Activated naive CD4-positive, alpha-beta T cell (primary cell): ENCODE measurements around the gene ACVR1B.
"Not testable (repeated sequence)": the region's sequence is repeated elsewhere in the genome, so short reads cannot be mapped to it uniquely, and the experiment has no call there.

Experiments
- DNase-seq, 4 experiments: peaks; one replicate each; lab custom pipeline; 2025; lab: John Stamatoyannopoulos, UW

Gene ACVR1B

DNA sequence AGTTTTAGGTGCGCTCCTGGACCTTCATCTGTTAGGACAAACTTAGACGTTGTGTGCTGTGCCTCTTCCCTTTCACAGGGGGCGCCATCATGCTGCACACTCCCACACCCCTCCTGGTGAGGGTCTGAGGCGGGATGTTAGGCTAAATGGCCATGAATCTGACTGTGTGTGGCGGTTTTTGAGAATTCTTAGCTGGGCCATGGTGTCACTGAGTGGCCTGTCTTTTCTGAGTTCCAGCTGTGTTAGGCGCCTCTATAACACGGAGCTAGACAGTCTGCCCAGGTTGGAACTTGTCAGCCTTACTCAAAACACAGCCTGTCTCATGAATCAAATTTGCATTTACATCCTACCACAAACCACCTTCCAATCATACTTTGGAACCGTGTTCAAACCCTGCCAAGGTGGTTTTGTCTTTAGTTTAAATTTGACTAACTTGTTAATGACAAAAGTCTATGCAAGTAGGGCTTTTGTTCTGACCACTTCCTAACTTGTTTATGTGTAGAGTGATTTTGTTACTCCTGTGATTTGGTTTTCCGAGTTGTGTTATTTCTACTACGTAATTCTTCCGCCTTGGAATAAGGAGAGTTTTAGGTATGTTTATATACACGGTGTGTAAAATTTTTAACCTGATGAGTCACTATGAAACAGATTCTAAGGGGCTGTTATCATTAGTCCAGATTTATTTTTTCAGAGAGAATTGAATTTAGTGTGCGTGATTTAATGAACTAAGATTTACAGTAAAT lies 19.6 kb downstream of the ACVR1B start:
- DNase-seq: no peak

DNA sequence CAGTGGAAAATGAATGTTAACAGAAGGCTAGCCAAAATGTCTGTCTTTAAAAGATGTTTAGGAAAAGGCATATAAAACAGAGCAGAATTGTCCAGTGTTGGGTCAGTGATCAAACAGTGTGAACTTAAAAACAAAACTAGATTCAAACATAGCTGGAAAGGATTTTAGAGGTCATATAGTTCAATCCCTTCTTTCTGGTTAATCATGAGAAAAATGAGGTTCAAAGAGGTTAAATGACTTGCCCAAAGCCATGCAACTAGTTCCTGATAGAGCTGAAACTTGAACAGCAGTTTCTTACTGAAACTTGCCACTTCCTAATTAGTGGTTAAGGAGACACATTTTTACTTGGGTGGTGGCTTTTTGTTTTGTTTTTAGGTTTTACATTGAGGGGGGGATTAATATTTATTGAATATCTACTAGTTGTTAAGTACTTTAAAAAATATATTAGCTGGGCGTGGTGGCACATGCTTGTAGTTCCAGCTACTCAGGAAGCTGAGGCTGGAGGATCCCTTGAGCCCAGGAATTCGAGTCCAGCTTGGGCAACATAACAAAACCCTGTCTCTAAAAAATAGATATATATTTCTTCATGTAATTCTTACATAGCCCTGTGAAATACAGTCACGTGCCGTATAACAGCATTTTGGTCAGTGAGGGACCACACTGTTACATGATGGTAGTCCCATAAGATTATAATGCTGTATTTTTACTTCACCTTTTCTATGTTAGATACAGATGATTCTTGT lies 20.4 kb downstream of the ACVR1B start:
- DNase-seq: no peak

DNA sequence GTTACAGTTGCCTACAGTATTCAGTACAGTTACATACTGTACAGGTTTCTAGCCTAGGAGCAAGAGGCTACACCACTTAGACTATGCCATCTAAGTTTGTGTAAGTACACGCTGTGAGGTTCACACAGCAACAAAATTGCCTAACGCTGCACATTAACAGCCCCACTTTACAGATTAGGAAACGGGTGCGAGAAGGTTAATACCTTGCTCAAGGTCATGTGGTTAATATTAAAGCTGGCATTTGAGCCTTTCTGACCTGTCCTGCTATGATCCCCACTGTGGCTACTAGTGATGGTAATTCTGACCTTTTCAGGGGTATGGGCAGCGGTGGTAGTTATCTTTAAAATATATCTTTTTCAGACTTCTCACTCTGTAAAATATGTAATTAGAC lies 20.9 kb downstream of the ACVR1B start:
- no peak for DNase-seq

DNA sequence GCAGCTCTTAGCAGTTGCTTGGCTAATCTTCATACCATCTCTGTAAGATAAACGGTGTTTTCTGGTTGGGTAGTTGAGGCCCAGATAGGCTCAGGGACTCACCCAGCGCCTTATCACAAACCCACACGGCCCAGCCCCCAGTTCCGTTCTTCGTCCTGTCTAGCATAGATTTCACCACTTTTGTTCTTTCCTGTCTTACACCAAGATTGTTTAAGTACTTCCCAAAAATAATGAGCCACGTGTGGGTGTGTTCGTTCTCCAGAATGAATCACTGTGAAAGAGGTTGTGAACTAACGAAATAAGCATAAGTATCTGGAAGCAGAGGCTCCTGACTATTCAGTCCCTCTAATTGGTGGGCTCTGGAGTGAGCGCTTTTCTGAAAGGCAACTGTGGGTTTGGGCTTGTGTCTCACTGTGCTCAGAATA lies 21.4 kb downstream of the ACVR1B start:
- DNase-seq: no peak

DNA sequence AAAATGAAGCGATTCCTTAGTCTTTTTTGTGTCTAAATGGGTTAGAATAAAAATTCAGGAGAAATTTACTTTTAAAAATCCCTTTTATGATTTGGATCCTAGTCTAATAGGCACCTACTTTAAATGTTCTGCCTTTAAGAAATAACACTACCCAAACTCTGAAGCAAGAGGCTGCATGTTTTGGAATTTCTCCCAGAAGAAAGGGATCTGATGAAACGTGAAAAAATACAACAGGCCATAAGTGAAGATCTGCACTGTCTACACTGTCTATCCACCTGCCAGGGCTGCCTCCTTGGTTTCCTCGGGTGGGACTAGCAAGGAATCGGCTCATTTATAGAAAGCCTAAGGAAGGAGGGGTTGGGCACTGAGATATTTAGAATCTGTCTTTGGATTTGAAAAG lies 22.1 kb downstream of the ACVR1B start:
- no peak for DNase-seq

DNA sequence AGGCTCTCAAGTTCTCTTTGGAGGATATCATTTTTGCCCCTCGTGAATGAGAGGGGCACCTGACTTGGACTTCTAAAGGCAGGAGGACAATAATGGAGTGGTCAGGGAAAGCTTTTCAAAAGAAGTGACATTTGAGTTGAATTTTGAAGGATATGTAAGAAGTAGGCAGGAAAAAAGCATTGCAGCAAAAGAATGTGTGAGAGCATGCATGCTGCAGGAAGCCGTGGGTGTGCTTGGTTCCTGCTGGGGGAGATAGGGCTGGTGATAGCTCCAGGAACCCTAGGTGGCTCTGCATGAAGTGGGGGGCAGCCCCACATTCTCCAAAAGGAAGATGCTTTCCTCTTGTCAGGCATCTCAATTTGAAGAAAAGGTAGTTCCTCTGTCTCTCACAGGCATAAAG lies 23.1 kb downstream of the ACVR1B start:
- no peak for DNase-seq

DNA sequence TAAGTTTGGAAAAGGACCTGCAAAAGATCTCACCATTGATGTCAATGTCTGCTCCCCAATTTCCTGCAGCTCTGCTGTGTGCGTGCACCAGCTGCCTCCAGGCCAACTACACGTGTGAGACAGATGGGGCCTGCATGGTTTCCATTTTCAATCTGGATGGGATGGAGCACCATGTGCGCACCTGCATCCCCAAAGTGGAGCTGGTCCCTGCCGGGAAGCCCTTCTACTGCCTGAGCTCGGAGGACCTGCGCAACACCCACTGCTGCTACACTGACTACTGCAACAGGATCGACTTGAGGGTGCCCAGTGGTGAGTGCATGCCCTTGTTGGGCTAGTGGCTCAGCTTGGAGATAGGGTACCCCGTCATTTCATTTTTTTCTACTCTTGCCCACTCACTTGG lies 23.7 kb downstream of the ACVR1B start:
- no peak for DNase-seq

DNA sequence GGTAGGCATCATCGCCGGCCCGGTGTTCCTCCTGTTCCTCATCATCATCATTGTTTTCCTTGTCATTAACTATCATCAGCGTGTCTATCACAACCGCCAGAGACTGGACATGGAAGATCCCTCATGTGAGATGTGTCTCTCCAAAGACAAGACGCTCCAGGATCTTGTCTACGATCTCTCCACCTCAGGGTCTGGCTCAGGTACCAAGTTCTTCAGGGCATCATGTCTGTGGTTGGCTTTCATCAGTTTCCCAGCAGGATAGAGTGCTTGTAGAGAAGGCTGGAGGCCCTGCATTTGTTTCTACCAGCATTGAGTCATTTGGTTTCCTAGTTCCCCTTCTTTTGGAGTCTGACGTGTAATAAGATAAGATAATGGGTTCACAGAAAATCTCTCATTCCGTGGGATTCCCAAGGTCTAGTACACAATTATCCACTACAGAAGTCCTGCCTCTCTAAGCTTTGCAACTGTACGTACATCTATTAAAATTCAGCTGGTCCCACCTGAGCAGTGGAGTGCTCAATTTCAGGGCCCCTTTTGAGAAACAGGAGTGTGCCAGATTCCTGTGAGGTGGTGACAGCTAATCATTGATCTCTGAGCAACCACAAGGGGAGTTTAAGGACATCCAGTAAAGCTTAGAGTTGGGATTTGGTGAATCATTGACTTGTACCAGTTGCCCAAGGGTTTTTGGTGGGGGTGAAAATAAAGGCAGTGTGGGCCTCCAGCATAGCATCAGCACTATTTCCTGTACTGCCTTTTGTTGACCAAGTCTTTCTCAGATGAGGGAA lies 25.1 kb downstream of the ACVR1B start:
- DNase-seq: no peak

DNA sequence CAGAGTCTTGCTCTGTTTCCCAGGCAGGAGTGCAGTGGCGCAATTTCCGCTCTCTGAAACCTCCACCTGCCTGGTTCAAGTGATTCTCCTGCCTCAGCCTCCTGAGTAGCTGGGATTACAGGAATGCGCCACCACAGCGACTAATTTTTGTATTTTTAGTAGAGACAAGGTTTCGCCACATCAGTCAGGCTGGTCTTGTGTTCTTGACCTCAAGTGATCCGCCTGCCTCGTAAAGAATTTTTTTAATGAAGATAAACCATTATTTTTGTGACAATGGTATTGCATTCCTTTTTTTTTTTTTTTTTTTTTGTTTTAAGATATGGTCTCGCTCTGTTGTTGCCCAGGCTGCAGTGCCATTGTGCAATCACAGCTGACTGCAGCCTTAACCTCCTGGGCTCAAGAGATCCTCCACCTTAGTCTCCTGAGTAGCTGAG lies 25.8 kb downstream of the ACVR1B start:
- no peak for DNase-seq

DNA sequence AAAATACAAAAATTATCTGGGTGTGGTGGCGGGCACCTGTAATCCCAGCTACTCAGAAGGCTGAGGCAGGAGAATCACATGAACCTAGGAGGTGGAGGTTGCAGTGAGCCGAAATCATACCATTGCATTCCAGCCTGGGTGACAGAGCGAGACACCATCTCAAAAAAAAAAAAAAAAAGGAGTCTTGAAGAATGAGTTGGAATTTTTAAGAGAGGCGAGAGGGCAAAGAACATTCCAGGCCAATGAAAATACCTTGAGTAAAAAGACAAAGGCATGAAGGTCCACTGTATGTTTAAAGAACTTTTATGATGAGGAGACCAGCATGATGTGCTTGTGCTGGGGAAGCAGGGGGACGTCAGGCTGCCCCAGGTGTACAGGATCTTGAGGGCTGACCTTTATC lies 27.8 kb downstream of the ACVR1B start:
- not testable (repeated sequence) for DNase-seq

DNA sequence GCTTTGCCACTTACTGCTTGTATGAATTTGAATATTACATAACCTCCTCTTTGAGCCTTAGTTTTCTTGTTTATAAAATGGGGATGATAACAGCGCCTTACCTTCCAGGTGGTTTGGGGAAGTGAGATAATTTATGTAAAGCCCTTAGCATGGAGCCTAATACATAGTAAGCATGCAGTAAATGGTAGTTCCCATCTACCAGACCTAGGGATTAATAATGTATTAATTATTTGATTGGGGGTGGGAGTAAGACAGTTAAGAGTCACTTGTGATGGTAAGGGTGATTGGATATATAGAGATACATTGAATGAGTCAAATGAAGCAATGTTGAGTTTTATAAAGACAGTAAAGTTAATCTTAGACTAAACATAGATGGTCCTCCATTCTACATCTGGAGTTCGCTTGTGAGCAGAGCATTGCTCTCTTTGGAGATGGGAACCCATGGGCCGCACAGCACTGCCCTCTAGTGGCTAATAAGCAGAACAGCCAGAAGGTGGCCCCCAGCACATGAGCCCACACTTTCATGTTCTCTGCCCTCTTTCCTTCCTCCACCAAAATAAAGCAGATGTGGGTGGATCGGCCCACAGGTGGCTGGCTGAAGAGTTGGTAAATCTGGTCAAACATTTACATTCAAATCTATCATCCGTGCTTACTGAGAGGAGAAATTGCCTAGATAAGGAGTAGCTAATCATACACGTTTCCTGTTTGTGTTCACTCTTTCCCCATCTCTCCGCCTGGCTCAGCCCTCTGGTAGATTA lies 28.7 kb downstream of the ACVR1B start:
- DNase-seq: peak; percentile 22 to 51 (median 36)

DNA sequence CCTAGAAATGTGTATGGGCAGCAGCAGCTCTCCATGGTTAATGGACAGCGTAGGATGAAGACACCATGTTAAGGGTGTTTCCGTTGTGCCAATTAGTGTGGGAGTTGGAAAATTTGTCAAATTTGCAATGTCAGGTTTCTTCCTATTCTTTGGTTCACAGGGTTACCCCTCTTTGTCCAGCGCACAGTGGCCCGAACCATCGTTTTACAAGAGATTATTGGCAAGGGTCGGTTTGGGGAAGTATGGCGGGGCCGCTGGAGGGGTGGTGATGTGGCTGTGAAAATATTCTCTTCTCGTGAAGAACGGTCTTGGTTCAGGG lies 29.3 kb downstream of the ACVR1B start:
- DNase-seq: no peak

DNA sequence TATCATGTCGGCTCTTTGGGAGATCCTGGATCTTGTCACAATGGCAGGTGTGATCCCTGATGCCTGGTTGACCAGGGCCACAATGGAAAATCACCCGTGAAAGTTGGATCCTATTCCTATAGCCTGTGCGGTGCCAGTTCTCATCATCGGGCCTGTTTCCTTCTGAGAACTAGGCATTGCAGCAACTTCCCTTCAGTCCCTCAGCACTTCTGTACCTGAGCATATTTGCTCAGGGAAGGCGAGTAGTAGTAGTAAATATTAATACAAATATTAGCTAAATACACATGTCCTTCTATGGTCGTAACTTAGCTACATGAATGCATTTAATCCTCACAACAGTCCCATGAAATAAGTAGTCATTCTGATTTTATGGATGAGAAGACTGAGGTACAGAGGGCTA lies 33.2 kb downstream of the ACVR1B start:
- DNase-seq: no peak

DNA sequence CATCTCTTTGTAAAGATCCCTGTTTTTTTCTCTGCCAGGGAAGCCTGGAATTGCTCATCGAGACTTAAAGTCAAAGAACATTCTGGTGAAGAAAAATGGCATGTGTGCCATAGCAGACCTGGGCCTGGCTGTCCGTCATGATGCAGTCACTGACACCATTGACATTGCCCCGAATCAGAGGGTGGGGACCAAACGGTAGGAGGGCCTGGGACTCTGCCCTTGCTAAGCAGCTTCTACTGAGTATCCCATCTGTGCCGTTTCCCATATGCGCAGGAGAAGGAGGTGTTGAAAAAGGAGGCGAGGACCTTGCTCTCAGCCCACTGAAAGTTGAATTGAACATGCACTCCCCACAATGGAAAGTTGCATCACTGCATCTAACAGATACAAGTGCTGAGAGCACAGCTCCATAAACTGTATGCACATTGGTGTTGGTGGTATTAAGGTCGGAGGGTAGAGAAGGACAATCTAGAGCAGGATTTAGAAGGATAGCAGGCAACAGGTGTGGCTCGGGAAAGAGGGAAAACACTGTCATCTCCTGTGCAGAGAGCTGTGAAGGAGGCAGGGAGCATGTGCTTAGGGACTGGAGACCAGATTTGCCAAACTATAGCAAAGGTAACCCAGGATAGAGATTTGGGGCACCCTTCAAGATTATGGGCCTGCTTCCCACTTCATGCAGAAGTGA lies 33.8 kb downstream of the ACVR1B start:
- DNase-seq: no peak

DNA sequence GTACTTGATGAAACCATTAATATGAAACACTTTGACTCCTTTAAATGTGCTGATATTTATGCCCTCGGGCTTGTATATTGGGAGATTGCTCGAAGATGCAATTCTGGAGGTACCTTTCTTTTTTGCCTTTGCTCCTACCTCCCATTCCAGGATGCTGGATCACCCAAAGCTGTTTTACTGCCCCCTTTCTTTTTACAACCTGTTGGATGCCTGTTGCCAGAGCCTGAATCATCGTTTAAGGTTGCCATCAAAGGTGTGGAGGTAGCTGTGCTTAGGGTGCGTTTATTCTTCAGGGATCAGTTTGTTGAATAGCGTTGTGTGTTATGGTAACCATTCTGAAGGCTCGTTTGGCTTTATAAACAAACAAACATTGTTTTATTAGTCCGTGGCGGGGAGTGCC lies 35.3 kb downstream of the ACVR1B start:
- no peak for DNase-seq

DNA sequence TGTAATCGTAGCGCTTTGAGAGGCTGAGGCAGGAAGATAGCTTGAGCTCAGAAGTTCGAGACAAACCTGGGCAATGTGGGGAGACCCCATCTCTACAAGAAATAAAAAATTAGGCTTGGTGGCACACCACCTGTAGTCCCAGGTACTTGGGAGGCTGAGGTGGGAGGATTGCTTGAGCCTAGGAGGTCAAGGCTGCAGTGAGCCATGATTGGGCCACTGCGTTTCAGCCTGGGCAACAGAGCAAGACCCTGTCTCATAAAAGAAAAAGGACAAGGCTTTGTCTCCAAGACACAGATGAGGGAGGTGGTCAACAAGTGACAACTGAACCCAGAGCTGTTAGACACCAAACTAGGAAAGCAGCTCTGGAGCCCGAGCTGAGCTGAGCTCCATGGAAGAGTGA lies 40.7 kb downstream of the ACVR1B start:
- no peak for DNase-seq

DNA sequence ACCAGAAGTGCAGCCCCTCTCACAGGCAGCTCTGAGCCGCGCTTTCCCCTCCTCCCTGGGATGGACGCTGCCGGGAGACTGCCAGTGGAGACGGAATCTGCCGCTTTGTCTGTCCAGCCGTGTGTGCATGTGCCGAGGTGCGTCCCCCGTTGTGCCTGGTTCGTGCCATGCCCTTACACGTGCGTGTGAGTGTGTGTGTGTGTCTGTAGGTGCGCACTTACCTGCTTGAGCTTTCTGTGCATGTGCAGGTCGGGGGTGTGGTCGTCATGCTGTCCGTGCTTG lies 43.0 kb downstream of the ACVR1B start:
- no peak for DNase-seq

DNA sequence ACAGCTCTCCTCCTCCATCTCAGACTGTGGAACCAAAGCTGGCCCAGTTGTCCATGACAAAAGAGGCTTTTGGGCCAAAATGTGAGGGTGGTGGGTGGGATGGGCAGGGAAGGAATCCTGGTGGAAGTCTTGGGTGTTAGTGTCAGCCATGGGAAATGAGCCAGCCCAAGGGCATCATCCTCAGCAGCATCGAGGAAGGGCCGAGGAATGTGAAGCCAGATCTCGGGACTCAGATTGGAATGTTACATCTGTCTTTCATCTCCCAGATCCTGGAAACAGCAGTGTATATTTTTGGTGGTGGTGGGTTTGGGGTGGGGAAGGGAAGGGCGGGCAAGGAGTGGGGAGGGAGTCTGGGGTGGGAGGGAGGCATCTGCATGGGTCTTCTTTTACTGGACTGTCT lies 43.5 kb downstream of the ACVR1B start:
- no peak for DNase-seq

DNA sequence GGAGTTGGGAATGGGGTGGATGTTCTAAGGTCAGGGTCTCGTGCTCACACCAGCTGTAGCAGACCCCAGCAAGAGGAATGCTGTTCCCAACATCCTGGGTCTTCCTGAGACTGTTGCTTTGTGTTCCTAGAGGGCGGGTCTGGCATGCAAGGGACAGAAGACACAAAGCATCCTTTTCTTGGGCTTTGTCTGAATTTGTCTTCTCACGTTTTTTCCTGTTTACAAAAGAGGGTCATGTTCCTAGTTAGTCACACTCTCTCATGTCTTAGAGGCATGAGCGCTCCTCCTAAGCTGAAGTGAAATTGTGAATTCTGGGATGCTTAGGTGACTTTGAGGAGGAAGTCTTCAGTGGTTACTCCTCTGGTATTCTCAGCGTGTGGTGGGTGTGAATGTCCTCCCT lies 45.6 kb downstream of the ACVR1B start:
- DNase-seq: no peak

DNA sequence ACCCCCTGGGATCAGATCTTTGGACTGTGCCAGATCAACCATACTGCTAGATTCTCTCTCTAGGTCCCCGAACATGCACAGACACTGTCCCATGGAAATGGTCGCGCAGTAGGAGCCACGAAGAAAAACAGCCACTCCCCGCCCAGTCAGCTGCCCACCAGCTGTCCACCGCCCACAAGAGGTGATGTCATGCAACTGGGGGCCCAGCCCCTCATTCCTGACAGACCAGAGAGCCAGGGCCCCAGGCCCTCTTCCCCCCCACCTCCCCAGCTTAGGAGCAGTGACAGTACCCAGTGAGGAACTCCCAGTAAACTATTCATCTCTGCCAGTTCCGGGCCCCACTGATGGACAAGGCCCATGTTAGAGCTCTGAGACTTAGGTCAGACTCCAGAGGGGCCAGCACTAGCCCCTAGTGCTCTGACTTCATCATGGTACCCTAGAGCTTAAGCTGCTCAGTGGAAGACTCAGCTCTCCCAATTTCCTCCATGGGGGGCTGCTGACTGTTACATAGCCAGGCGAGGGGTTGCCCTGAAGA lies 51.6 kb downstream of the ACVR1B start:
- DNase-seq: no peak

DNA sequence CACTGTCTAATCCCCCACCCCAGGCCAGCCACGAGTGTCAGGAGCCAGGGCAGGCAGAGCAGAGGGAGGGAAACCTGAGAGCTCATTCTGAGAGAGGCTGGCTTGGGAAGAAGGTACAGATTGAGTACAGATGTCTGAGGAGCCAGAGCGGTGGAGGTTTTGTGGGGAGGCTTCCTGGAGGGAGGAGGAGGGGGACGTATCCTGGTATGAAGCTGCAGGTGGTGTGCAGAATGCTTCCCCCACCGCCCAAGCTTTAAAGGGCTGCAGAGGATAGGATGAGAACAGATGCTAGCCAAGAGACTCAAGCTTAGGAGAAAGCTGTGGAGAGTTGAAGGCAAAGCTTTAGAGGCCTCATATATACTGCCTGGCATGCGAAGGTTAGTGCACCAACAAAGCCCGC lies 52.1 kb downstream of the ACVR1B start:
- DNase-seq: no peak
